ENCODE results near the gene GATA2.

The GATA2 gene

DNA sequence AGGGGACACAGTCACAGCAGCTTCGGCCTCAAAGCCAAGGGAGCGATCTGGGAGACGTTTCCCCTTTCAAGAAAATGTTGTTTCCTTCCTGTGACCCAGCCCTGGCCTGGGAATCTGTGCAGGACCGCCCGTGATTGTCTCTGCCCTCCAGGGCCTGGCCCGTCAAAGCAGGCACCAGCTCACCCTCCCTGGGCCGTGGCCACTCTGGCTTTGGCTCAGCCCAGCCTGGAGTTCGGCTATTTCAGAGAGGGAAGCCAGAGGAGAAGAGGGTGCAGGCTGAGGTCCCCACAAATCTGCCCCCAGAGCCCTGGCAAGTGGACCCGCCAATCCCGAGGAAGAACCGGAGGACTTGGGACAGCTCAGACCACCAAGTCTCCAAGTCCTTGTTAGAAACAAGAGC, 12.7 kb downstream of the GATA2 start:
- H3K27ac ChIP-seq (replicated peaks) = no peak overlapping the region
- DNase-seq (ENCODE audit: low read depth in 1 of 2, low spot score in 1 of 2) = no peak
- no peaks in the 10 kb centered on the region for H3K27me3 ChIP-seq (ENCODE audit: insufficient read depth, poor library complexity, severe bottlenecking)
- H3K4me3 ChIP-seq (replicated peaks; ENCODE audit: insufficient read depth, low read length) = no peak overlapping the region
- TF ChIP-seq SPI1 (IDR thresholded peaks at IDR 0.05; ENCODE audit: borderline replicate concordance, low read depth) (no peak), POLR2AphosphoS5 (IDR thresholded peaks at IDR 0.05; ENCODE audit: low read depth) (no peak; the same call in 1 of the 2 replicates)
- TF ChIP-seq, protein P1, sequence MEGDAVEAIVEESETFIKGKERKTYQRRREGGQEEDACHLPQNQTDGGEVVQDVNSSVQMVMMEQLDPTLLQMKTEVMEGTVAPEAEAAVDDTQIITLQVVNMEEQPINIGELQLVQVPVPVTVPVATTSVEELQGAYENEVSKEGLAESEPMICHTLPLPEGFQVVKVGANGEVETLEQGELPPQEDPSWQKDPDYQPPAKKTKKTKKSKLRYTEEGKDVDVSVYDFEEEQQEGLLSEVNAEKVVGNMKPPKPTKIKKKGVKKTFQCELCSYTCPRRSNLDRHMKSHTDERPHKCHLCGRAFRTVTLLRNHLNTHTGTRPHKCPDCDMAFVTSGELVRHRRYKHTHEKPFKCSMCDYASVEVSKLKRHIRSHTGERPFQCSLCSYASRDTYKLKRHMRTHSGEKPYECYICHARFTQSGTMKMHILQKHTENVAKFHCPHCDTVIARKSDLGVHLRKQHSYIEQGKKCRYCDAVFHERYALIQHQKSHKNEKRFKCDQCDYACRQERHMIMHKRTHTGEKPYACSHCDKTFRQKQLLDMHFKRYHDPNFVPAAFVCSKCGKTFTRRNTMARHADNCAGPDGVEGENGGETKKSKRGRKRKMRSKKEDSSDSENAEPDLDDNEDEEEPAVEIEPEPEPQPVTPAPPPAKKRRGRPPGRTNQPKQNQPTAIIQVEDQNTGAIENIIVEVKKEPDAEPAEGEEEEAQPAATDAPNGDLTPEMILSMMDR (IDR thresholded peaks at IDR 0.05; ENCODE audit: insufficient read depth, low read length) = no peak

GRCh38 chr3:128479558-128480086, 13.4 kb downstream of the GATA2 start:
- TF ChIP-seq SPI1 (IDR thresholded peaks at IDR 0.05; ENCODE audit: borderline replicate concordance, low read depth) (no peak), GABPA (IDR thresholded peaks at IDR 0.05; ENCODE audit: low read depth) (no peak), POLR2AphosphoS5 (IDR thresholded peaks at IDR 0.05; ENCODE audit: low read depth) (no peak), REST (IDR thresholded peaks at IDR 0.05; ENCODE audit: insufficient replicate concordance, low read depth) (no peak)
- TF ChIP-seq, protein P1 (IDR thresholded peaks at IDR 0.05; ENCODE audit: insufficient read depth, low read length) = no peak
- DNase-seq (ENCODE audit: low read depth in 1 of 2, low spot score in 1 of 2) = no peak
- no peak overlapping the region for H3K27ac ChIP-seq (replicated peaks)
- H3K27me3 ChIP-seq (ENCODE audit: insufficient read depth, poor library complexity, severe bottlenecking) = no peaks in the 10 kb centered on the region
- no peak overlapping the region for H3K4me3 ChIP-seq (replicated peaks; ENCODE audit: insufficient read depth, low read length)

GRCh38 chr3:128478576-128479506, 14.2 kb downstream of the GATA2 start:
- DNase-seq (ENCODE audit: low read depth in 1 of 2, low spot score in 1 of 2) = no peak
- no peak for TF ChIP-seq SPI1 (IDR thresholded peaks at IDR 0.05; ENCODE audit: borderline replicate concordance, low read depth)
- no peak for TF ChIP-seq POLR2AphosphoS5 (IDR thresholded peaks at IDR 0.05; ENCODE audit: low read depth)
- TF ChIP-seq, protein P1 (IDR thresholded peaks at IDR 0.05; ENCODE audit: insufficient read depth, low read length) = no peak
- TF ChIP-seq REST (IDR thresholded peaks at IDR 0.05; ENCODE audit: insufficient replicate concordance, low read depth) = no peak
- no peak for TF ChIP-seq GABPA (IDR thresholded peaks at IDR 0.05; ENCODE audit: low read depth)
- H3K27me3 ChIP-seq (ENCODE audit: insufficient read depth, poor library complexity, severe bottlenecking) = no peaks in the 10 kb centered on the region
- no peak overlapping the region for H3K4me3 ChIP-seq (replicated peaks; ENCODE audit: insufficient read depth, low read length)
- no peak overlapping the region for H3K27ac ChIP-seq (replicated peaks)
